Ovary (tissue), 3 donors: ENCODE measurements around the gene SLC39A13.

Experiments
- CTCF ChIP-seq, 3 donors: fragments of 450-650 bp in 2 of 3; fragments of 200-600 bp in 1 of 3; IDR thresholded peaks; one replicate each; pipeline versions ENCODE4 v1.5.1 to v1.8.0; 2016 to 2022; ENCODE audit warnings: antibody characterized with exemption in 3 of 3, mild to moderate bottlenecking in 1 of 3
- POLR2A ChIP-seq: fragments of 450-650 bp; IDR thresholded peaks from one replicate; pipeline ENCODE4 v1.6.1; 2017; ENCODE audit warnings: antibody characterized with exemption, mild to moderate bottlenecking, moderate library complexity
- donor health status: DM: no; HTN: no; CAD: no.

DNA sequence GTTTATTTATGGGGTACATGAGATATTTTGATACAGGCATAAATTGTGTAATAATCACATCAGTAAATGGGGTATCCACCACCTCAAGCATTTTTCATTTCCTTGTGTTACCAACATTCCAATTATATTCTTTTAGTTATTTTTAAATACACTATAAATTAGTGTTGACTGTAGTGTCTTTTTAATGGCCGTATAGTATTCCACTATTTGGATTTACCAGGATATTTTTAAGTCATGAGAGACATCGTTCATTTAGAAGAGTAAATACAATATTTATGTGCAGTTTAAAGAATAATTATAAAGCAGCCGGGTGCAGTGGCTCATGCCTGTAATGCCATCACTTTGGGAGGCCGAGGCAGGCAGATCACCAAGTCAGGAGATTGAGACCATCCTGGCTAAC lies 23.9 kb upstream of the SLC39A13 start:
- TF ChIP-seq POLR2A: no peak
- TF ChIP-seq CTCF (IDR thresholded peaks at IDR 0.05): no peak
